ENCODE measurements around the gene KRT73.

- no peak for TF ChIP-seq CTCF (conservative IDR thresholded peaks at IDR 0.05; ENCODE audit: low read length)
- TF ChIP-seq EZH2phosphoT487 (IDR thresholded peaks at IDR 0.05; ENCODE audit: borderline replicate concordance): no peak
Observed at GRCh38 chr12:52657250-52657902, 39.0 kb upstream of the KRT73 start.

Measured in Loucy (cell line).